ENCODE measurements around the gene TREML1. TPM values are rescaled to one million over a fixed set of nuclear protein-coding genes. Genes with fewer than 3 reads are reported as not detected.

TREML1 gene
- total RNA-seq, 4 donors from 2014 or later = not detected

DNA sequence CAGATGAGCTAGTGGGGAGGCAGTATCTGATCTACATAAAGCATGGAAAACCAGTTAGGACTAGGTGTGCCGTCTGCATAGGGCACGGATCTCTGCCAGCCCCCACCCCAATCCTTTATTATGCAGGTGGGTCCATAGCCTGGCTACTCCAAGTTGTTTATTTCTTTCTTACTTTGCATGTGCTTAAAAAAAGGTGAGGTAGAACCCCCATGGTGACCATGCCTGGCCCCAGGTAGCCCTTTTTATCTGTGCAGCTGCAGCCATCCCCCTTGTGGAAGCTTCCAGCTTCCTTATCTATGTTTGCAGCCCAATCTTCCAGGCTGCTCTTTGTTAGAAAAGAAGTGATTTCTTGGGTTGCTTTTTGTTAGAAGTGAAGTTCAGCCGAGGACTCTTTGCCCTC is 17.8 kb upstream of the TREML1 start:
- Histone ChIP-seq H3K4me3 (no peak overlapping the region), H3K9me3 (no peaks in the 10 kb centered on the region)

DNA sequence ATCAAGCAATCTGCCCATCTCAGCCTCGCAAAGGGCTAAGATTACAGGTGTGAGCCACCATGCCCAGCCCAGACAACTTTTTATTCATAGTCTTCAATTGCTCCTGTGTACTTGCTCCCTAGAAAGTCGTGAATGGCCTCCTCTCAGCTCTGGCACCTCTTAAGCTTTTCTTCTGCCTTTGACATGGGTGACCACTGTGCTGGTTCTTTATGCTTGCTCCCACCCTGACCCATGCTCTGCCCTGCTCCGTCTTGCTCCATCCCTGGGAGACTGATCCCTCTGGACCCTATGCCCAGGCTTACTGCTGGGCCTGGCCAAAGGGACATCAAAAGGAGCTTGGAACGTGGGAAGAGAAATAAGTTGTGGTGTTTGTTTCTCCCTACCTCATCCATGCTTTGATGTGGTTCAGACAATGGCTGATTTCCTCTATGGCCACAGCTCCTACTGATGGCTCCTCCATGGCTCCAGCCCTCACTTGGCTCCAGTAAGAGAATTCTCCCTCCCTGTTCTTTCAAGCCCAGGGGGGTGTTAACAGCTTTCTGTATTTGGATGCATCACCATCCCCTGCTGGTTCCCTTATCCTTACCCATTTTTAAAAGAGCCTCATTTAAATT is 16.5 kb upstream of the TREML1 start:
- 74% methylated on average over 4 of the region's 4 CpGs for WGBS
- Histone ChIP-seq H3K27ac (no peak overlapping the region), H3K9me3 (no peaks in the 10 kb centered on the region), H3K4me3 (no peak overlapping the region), H3K4me1 (no peaks in the 10 kb centered on the region), H3K36me3 (no peaks in the 10 kb centered on the region), H3K27me3 (peaks cover 4% of the 10 kb centered on the region)
- TF ChIP-seq EP300 (IDR thresholded peaks at IDR 0.05) (no peak), POLR2A (IDR thresholded peaks at IDR 0.05) (no peak), POLR2AphosphoS5 (IDR thresholded peaks at IDR 0.05) (no peak)
- TF ChIP-seq, protein P1, sequence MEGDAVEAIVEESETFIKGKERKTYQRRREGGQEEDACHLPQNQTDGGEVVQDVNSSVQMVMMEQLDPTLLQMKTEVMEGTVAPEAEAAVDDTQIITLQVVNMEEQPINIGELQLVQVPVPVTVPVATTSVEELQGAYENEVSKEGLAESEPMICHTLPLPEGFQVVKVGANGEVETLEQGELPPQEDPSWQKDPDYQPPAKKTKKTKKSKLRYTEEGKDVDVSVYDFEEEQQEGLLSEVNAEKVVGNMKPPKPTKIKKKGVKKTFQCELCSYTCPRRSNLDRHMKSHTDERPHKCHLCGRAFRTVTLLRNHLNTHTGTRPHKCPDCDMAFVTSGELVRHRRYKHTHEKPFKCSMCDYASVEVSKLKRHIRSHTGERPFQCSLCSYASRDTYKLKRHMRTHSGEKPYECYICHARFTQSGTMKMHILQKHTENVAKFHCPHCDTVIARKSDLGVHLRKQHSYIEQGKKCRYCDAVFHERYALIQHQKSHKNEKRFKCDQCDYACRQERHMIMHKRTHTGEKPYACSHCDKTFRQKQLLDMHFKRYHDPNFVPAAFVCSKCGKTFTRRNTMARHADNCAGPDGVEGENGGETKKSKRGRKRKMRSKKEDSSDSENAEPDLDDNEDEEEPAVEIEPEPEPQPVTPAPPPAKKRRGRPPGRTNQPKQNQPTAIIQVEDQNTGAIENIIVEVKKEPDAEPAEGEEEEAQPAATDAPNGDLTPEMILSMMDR (IDR thresholded peaks at IDR 0.05) = no peak
- no peak for DNase-seq (ENCODE audit: low spot score in 2 of 2)

More for the DNA sequence above, 17.8 kb upstream of the TREML1 start:
- Histone ChIP-seq H3K27me3 (peaks cover 4% of the 10 kb centered on the region), H3K27ac (no peak overlapping the region), H3K4me1 (no peaks in the 10 kb centered on the region), H3K36me3 (no peaks in the 10 kb centered on the region)
- 44% methylated on average over 3 of the region's 3 CpGs for WGBS
- TF ChIP-seq, protein P1 (IDR thresholded peaks at IDR 0.05) = no peak
- TF ChIP-seq POLR2AphosphoS5 (IDR thresholded peaks at IDR 0.05) (no peak), EP300 (IDR thresholded peaks at IDR 0.05) (no peak), POLR2A (IDR thresholded peaks at IDR 0.05) (no peak)
- DNase-seq (ENCODE audit: low spot score in 2 of 2) = no peak

- H3K4me1 ChIP-seq = no peaks in the 10 kb centered on the region
- H3K4me3 ChIP-seq = no peak overlapping the region
- 63% methylated on average over 5 of the region's 5 CpGs for WGBS
- TF ChIP-seq POLR2AphosphoS5 (IDR thresholded peaks at IDR 0.05) (no peak), EP300 (IDR thresholded peaks at IDR 0.05) (no peak), POLR2A (IDR thresholded peaks at IDR 0.05) (no peak)
- TF ChIP-seq, protein P1 (IDR thresholded peaks at IDR 0.05) = no peak
- H3K36me3 ChIP-seq = no peaks in the 10 kb centered on the region
- no peak for DNase-seq (ENCODE audit: low spot score in 2 of 2)
- no peaks in the 10 kb centered on the region for H3K9me3 ChIP-seq
- H3K27me3 ChIP-seq = no peaks in the 10 kb centered on the region
- no peak overlapping the region for H3K27ac ChIP-seq
Measured at GRCh38 chr6:41167173-41167963, 13.2 kb upstream of the TREML1 start.

DNA sequence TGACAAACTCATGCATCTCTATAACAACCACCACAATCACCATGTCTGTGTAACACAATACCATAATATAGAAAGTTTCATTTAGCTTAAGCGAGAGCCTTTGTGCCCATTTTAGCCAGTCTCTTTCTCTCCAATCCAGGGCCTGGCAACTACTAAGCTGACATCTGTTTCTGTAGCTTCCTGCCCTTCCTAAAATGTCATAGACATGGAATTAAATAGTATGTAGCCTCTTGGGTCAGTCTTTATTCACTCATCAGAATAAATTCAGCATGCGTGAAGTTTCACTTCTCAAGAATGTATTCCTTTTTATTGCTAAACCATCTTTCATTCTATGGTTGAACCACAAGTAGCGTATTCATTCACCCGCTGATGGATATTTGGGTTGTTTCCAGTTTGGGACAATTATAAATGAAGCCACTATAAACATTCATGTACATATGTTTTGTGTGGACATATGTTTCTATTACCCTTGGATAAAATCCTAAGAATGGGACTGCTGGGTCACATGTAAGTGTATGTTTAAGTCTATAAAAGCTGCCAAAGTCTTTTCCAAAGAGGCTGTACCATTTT is 10.5 kb upstream of the TREML1 start:
- Histone ChIP-seq H3K36me3 (no peaks in the 10 kb centered on the region), H3K4me1 (peaks cover 2% of the 10 kb centered on the region), H3K27ac (no peak overlapping the region), H3K27me3 (peaks cover 9% of the 10 kb centered on the region), H3K9me3 (no peaks in the 10 kb centered on the region), H3K4me3 (no peak overlapping the region)
- DNase-seq (ENCODE audit: low spot score in 2 of 2) = no peak
- TF ChIP-seq POLR2A (IDR thresholded peaks at IDR 0.05) (no peak), POLR2AphosphoS5 (IDR thresholded peaks at IDR 0.05) (no peak), EP300 (IDR thresholded peaks at IDR 0.05) (no peak)
- TF ChIP-seq, protein P1 (IDR thresholded peaks at IDR 0.05) = no peak
- WGBS = 74% methylated on average over 4 of the region's 4 CpGs

- no peaks in the 10 kb centered on the region for H3K9me3 ChIP-seq
- whole genome bisulfite sequencing = 100% methylated on average over 1 of the region's 1 CpG
- TF ChIP-seq, protein P1 (IDR thresholded peaks at IDR 0.05) = no peak
- TF ChIP-seq POLR2AphosphoS5 (IDR thresholded peaks at IDR 0.05) = no peak
- TF ChIP-seq POLR2A (IDR thresholded peaks at IDR 0.05) = no peak
- TF ChIP-seq EP300 (IDR thresholded peaks at IDR 0.05) = no peak
- H3K27ac ChIP-seq = no peak overlapping the region
- peaks cover 15% of the 10 kb centered on the region for H3K27me3 ChIP-seq
- H3K4me1 ChIP-seq = peaks cover 5% of the 10 kb centered on the region
- no peak for DNase-seq (ENCODE audit: low spot score in 2 of 2)
- no peak overlapping the region for H3K4me3 ChIP-seq
- no peaks in the 10 kb centered on the region for H3K36me3 ChIP-seq
Measured at GRCh38 chr6:41163419-41163717, 9.2 kb upstream of the TREML1 start.

All from suprapubic skin (tissue), 4 donors.